Endothelial cell of coronary artery (primary cell): ENCODE data around the gene CNTN5. TPM values are rescaled to one million over a fixed set of nuclear protein-coding genes. Genes with fewer than 3 reads are reported as not detected.

Experiments
- total RNA-seq: library from RNA; depleted of rRNA; stranded (reverse); fragments of >200 nt; gene quantifications from 2 replicates; pipeline ENCODE4 v1.2.3, GENCODE V29; 2014

The CNTN5 gene
- total RNA-seq = not detected in 2 replicates

DNA sequence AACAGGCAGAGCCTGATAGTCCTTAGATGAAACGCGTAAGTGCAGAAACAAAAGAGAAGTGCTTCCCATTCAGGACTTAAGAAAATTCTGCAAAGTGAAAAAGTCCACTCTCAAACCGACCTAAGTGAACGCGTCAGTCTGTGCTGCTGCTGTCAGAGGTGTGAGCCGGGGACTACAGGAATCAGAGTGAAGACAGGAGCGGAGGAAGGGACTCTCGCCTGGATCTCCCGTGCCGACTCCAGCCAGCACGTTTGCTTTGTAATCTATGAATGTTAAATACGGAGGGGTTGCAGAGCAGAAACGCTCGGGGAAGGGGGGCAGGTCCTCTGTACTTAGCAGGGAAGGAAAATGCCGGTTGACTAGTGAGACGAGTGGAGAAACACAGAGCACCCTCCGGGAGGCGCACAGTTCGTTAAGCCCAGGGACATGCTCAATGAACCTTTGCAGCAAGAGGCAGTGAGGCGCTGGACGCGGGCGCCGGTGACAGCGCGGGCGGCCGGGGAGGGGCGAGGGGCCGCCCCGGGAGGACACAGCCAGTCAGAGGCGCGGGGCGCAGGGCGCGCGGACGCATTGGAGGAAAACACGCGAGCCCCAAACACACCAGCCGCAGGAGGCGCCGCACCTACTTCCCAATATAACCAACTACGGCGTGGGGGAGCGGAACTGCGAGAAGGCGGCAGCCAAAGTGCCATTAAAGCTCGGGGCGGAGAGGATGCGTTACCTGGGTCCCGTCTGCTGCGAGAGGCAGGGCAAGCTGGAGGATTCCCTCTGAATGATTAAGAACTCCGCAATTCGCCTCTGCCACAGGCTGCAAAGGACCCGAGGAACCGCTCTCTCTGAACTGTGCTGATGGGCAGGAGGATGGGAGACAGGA, at the start of gene CNTN5:
TSS of gene CNTN5 (plus strand) at position 598 of the 874 bp plus-strand sequence.

